NT2/D1 (cell line): ENCODE measurements around the gene PCDHGB1.
"Not testable (repeated sequence)": the region's sequence is repeated elsewhere in the genome, so short reads cannot be mapped to it uniquely, and the experiment has no call there.

Experiments
- DNase-seq: peaks from one replicate; pipeline ENCODE4 v3.0.0-alpha.2; 2011; ENCODE audit warnings: low read depth, low spot score
- H3K27me3 ChIP-seq: 2 replicates; pipeline ENCODE4 v1.6.0; 2011; ENCODE audit warnings: mild to moderate bottlenecking; ENCODE audit not compliant: insufficient read length, insufficient read depth
- H3K36me3 ChIP-seq: 2 replicates; pipeline ENCODE4 v1.6.1; 2011; ENCODE audit warnings: mild to moderate bottlenecking, low read length, mixed read lengths; ENCODE audit not compliant: insufficient read depth, insufficient read length
- H3K4me1 ChIP-seq: 2 replicates; pipeline ENCODE4 v1.5.1; 2011; ENCODE audit not compliant: insufficient read depth, insufficient read length
- H3K4me3 ChIP-seq: 2 replicates; pipeline ENCODE4 v1.5.1; 2011; ENCODE audit warnings: low read depth; ENCODE audit not compliant: insufficient read length
- H3K9ac ChIP-seq: 2 replicates; pipeline ENCODE4 v1.6.0; 2011; ENCODE audit warnings: low read depth; ENCODE audit not compliant: insufficient read length
- H3K9me3 ChIP-seq: 2 replicates; pipeline ENCODE4 v1.5.1; 2011; ENCODE audit warnings: mild to moderate bottlenecking, low read length; ENCODE audit not compliant: insufficient read depth
- SUZ12 ChIP-seq: IDR thresholded peaks from 2 replicates; pipeline ENCODE4 v1.6.1; 2011; ENCODE audit not compliant: insufficient read length, insufficient read depth; ENCODE audit errors: extremely low read depth
- YY1 ChIP-seq: IDR thresholded peaks from 2 replicates; pipeline ENCODE4 v1.6.1; 2011; ENCODE audit not compliant: insufficient read length, insufficient read depth
- ZNF274 ChIP-seq: IDR thresholded peaks from 2 replicates; pipeline ENCODE4 v1.6.1; 2011; ENCODE audit warnings: mild to moderate bottlenecking, low read depth, low read length

The PCDHGB1 gene

DNA sequence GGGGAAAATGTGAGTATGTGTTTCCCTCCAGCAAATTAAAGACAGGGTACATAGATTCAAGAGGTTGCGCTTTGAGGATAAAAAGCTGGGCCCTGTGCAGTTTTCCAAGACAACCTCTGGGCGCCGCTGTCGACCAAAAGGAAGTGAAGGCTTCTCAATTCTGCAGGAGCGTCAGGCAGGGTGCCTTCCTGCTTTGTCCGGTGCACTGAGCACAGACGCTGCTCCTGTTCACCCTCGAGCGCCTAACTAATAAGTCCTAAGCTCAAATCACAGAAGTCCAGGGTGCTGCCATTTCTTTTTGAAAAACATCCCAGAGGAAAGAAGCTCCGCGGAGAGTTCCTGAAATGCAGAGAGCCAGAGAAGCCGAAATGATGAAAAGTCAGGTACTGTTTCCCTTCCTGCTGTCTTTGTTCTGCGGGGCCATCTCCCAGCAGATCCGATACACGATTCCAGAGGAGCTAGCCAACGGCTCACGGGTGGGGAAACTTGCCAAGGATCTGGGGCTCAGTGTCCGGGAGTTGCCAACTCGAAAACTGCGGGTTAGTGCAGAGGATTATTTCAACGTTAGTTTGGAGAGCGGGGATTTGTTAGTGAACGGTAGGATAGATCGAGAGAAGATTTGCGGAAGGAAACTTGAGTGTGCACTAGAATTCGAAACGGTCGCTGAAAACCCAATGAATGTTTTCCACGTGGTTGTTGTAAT, at the start of gene PCDHGB1:
TSS of gene PCDHGB1 (plus strand) at position 183 of the 703 bp plus-strand sequence. CDS start at position 345, 162 bp downstream.
- Histone ChIP-seq H3K9ac (no peak within 1 kb of the TSS), H3K4me1 (no peaks in the 10 kb centered on the region), H3K4me3 (no peak within 1 kb of the TSS), H3K9me3 (peaks cover 34% of the 10 kb centered on the region), H3K36me3 (no peaks in the 10 kb centered on the region), H3K27me3 (no peaks in the 10 kb centered on the region)
- TF ChIP-seq ZNF274 (no peak), SUZ12 (no peak), YY1 (no peak)
- no peak for DNase-seq

- H3K4me1 ChIP-seq: no peaks in the 10 kb centered on the region
- H3K9ac ChIP-seq: no peak within 1 kb of the TSS
- no peaks in the 10 kb centered on the region for H3K9me3 ChIP-seq
- no peak within 1 kb of the TSS for H3K4me3 ChIP-seq
- DNase-seq: no peak
- H3K27me3 ChIP-seq: no peaks in the 10 kb centered on the region
- H3K36me3 ChIP-seq: no peaks in the 10 kb centered on the region
- no peak for TF ChIP-seq SUZ12
Measured at GRCh38 chr5:141303756-141304155, 46.1 kb upstream of the PCDHGB1 start, which contains the start of gene SLC25A2. SLC25A2 (minus strand) TSS chr5:141304049; CDS start chr5:141303865, 184 bp downstream.

DNA sequence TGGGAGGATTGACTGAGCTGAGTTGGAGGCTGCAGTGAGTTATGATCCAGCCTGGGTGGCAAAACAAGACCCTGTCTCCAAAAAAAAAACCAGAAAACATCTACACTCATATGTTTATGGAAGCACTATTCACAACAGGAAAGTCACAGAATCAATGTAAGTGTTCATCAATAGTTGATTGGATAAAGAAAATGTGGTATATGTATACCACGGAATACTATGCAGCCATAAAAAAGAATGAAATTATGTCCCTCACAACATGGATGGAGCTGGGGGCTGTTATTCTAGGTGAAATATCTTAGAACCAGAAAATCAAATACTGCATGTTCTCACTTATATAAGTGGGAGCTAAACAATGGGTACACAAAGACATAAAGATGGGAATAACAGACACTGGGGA, 43.3 kb upstream of the PCDHGB1 start:
- Histone ChIP-seq H3K4me1 (no peaks in the 10 kb centered on the region), H3K9me3 (no peaks in the 10 kb centered on the region), H3K4me3 (no peak overlapping the region), H3K27me3 (no peaks in the 10 kb centered on the region), H3K9ac (no peak overlapping the region), H3K36me3 (no peaks in the 10 kb centered on the region)
- DNase-seq: no peak
- TF ChIP-seq YY1: no peak
- no peak for TF ChIP-seq SUZ12
- no peak for TF ChIP-seq ZNF274

DNA sequence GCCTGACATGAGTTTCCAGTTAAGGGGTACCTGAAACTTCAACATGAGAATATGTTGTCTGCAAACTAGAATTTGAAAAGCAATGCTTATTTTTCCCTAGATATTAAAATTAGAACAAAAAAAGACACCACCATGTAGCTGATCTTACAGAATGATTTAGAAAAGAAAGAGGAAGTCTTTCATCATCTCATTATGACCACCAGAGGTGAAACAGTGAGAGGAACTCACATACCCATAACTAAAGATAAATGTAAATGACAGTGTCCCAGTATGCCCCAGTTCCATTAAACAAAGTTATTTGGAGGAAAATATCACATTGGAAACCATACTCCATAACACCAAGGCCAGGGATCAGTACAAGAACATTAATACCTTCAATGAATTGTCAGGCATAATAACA, 36.2 kb upstream of the PCDHGB1 start:
- Histone ChIP-seq H3K9ac (no peak overlapping the region), H3K36me3 (peaks cover 15% of the 10 kb centered on the region), H3K4me3 (no peak overlapping the region), H3K9me3 (peaks cover 12% of the 10 kb centered on the region), H3K4me1 (no peaks in the 10 kb centered on the region), H3K27me3 (no peaks in the 10 kb centered on the region)
- no peak for DNase-seq
- TF ChIP-seq ZNF274 (no peak), YY1 (no peak), SUZ12 (no peak)

DNA sequence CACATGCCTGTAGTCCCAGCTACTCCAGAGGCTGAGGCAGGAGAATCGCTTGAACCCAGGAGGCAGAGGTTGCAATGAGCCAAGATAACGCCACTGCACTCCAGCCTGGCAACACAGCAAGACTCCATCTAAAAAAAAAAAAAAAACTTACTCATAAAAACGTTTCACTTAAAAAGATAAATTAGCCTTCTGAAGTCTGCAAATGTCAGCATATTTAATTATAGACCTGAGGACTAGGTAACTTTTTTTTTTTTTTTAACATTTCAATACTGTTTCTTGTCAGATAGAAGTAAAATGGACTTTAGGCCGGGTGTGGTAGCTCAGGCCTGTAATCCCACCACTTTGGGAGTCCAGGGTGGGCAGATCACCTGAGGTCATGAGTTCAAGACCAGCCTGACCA, 32.9 kb upstream of the PCDHGB1 start:
- peaks cover 27% of the 10 kb centered on the region for H3K36me3 ChIP-seq

GRCh38 chr5:141319202-141319601, 30.7 kb upstream of the PCDHGB1 start:
- Histone ChIP-seq H3K4me1 (no peaks in the 10 kb centered on the region), H3K9ac (no peak overlapping the region), H3K36me3 (peaks cover 27% of the 10 kb centered on the region), H3K27me3 (no peaks in the 10 kb centered on the region), H3K9me3 (peaks cover 26% of the 10 kb centered on the region), H3K4me3 (peak overlapping the region; percentile 88)
- TF ChIP-seq YY1: no peak
- DNase-seq: no peak

More for the DNA sequence above, 32.9 kb upstream of the PCDHGB1 start:
- not testable (repeated sequence) for DNase-seq, H3K27me3 ChIP-seq, H3K4me1 ChIP-seq, H3K9ac ChIP-seq, H3K4me3 ChIP-seq
- peaks cover 26% of the 10 kb centered on the region for H3K9me3 ChIP-seq

- Histone ChIP-seq H3K27me3 (no peaks in the 10 kb centered on the region), H3K4me1 (no peaks in the 10 kb centered on the region), H3K9ac (no peak overlapping the region), H3K4me3 (peak overlapping the region; percentile 88), H3K36me3 (peaks cover 26% of the 10 kb centered on the region), H3K9me3 (peaks cover 26% of the 10 kb centered on the region)
- no peak for DNase-seq
- TF ChIP-seq YY1 (no peak), ZNF274 (no peak), SUZ12 (no peak)
Measured at GRCh38 chr5:141319699-141320098, 30.2 kb upstream of the PCDHGB1 start.
